Measurements from ENCODE around the gene TFDP2.
A peak's percentile ranks its signal among the peaks of the same experiment; 100 is the strongest.
"Not testable (repeated sequence)": the region's sequence is repeated elsewhere in the genome, so short reads cannot be mapped to it uniquely, and the experiment has no call there.

The TFDP2 gene

GRCh38 chr3:141928631-141929270 is 220.6 kb downstream of the TFDP2 start:
- no peak for DNase-seq (ENCODE audit: low spot score)

GRCh38 chr3:141926929-141927328 is 222.4 kb downstream of the TFDP2 start:
- no peak for DNase-seq (ENCODE audit: low spot score)

GRCh38 chr3:141925677-141926076 is 223.7 kb downstream of the TFDP2 start:
- not testable (repeated sequence) for DNase-seq (ENCODE audit: low spot score)

- DNase-seq (ENCODE audit: low spot score), result no peak
Observed at GRCh38 chr3:141921316-141921715, 228.0 kb downstream of the TFDP2 start.

- DNase-seq (ENCODE audit: low spot score), result no peak
Observed at GRCh38 chr3:141920701-141921100, 228.6 kb downstream of the TFDP2 start.

- DNase-seq (ENCODE audit: low spot score), result no peak
Observed at GRCh38 chr3:141915766-141916165, 233.6 kb downstream of the TFDP2 start.

- DNase-seq (ENCODE audit: low spot score), result no peak
Observed at GRCh38 chr3:141915016-141915415, 234.3 kb downstream of the TFDP2 start.

GRCh38 chr3:141914311-141914710 is 235.0 kb downstream of the TFDP2 start:
- no peak for DNase-seq (ENCODE audit: low spot score)

- DNase-seq (ENCODE audit: low spot score), result peak; percentile 59
Observed at GRCh38 chr3:141913150-141913811, 236.1 kb downstream of the TFDP2 start.

GRCh38 chr3:141909986-141910385 is 239.4 kb downstream of the TFDP2 start:
- DNase-seq (ENCODE audit: low spot score), result not testable (repeated sequence)

GRCh38 chr3:141909408-141909807 is 239.9 kb downstream of the TFDP2 start:
- DNase-seq (ENCODE audit: low spot score), result no peak

- DNase-seq (ENCODE audit: low spot score), result no peak
Observed at GRCh38 chr3:141905129-141905528, 244.2 kb downstream of the TFDP2 start.

GRCh38 chr3:141904203-141904602 is 245.1 kb downstream of the TFDP2 start:
- no peak for DNase-seq (ENCODE audit: low spot score)

- DNase-seq (ENCODE audit: low spot score), result no peak
Observed at GRCh38 chr3:141901914-141902313, 247.4 kb downstream of the TFDP2 start.

GRCh38 chr3:141900343-141900742 is 249.0 kb downstream of the TFDP2 start:
- DNase-seq (ENCODE audit: low spot score), result no peak

- no peak for DNase-seq (ENCODE audit: low spot score)
Observed at GRCh38 chr3:141898908-141899307, 250.4 kb downstream of the TFDP2 start.

- DNase-seq (ENCODE audit: low spot score), result no peak
Observed at GRCh38 chr3:141895731-141896130, 253.6 kb downstream of the TFDP2 start.

GRCh38 chr3:141894524-141895176 is 254.7 kb downstream of the TFDP2 start:
- no peak for DNase-seq (ENCODE audit: low spot score)

Small RNAs within 50 kb of the gene (small RNA-seq; reads per million reads assigned to genes)
- 0 reads per million in 2 experiments for gene RNU6-425P
- gene RNU6-509P, result 0.03 to 0.18 reads per million in 2 experiments

Measured in SK-N-DZ (cell line).